GM19099 (cell line): ENCODE data around the gene BRINP1.

Experiments used
- POLR2A ChIP-seq: IDR thresholded peaks from 3 replicates; pipeline ENCODE4 v1.6.1; 2011; ENCODE audit warnings: low read depth; ENCODE audit not compliant: insufficient read length; ENCODE audit errors: extremely low read depth

BRINP1 gene, protein sequence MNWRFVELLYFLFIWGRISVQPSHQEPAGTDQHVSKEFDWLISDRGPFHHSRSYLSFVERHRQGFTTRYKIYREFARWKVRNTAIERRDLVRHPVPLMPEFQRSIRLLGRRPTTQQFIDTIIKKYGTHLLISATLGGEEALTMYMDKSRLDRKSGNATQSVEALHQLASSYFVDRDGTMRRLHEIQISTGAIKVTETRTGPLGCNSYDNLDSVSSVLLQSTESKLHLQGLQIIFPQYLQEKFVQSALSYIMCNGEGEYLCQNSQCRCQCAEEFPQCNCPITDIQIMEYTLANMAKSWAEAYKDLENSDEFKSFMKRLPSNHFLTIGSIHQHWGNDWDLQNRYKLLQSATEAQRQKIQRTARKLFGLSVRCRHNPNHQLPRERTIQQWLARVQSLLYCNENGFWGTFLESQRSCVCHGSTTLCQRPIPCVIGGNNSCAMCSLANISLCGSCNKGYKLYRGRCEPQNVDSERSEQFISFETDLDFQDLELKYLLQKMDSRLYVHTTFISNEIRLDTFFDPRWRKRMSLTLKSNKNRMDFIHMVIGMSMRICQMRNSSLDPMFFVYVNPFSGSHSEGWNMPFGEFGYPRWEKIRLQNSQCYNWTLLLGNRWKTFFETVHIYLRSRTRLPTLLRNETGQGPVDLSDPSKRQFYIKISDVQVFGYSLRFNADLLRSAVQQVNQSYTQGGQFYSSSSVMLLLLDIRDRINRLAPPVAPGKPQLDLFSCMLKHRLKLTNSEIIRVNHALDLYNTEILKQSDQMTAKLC

DNA sequence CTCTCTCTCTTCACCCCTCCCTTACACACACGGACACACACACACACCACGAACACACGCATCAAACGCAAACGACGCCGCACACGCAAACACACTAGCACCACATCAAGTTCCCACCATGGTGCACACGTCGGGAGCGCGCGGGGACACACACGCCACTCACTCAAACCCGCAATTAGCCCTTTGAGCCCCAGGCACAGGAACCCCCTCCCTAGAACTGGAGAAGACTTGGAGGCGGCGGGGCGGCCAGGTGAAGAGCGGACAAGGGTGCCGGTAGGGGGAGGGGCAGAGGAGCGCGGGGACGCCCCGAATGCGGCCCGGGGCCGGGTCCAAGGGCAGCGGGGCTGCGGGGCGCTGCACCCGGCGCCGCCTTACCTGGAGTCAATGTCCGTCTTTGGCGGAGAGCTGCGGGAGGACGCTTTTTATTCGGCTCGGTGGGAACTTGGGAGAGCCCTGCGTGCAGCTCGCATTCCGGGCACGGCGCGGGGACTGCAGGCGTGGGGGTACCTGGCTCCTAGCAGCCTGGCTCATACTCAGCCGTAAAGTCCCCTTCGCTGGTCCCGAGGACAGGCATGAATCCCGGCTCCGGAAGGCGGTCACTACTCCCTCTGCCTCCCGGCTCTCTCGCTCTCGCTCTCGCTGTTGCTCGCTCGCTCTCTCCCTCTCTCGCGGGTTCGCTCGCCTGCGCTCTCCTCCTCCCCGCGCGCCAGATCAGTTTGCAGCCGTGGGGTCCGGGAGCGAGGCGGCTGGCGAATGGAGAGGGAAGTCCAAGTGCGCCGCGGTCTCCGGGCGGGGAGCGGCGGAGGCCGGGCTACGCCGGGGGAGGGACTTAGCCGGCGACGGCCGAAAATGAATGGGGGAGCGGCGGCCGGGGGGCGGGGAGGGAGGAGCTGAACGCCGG lies at the start of gene BRINP1:
Gene BRINP1 (minus strand): TSS at position 755 of the 901 bp plus-strand sequence. CDS start 56,080 bp downstream, outside the sequence.
- TF ChIP-seq POLR2A = no peak

- TF ChIP-seq POLR2A = no peak
Observed at GRCh38 chr9:119418721-119419120, 49.5 kb upstream of the BRINP1 start.

GRCh38 chr9:119416793-119417192 lies 47.6 kb upstream of the BRINP1 start:
- no peak for TF ChIP-seq POLR2A

- TF ChIP-seq POLR2A = no peak
Observed at GRCh38 chr9:119412399-119412798, 43.2 kb upstream of the BRINP1 start.

GRCh38 chr9:119409552-119409951 lies 40.3 kb upstream of the BRINP1 start:
- TF ChIP-seq POLR2A = no peak

DNA sequence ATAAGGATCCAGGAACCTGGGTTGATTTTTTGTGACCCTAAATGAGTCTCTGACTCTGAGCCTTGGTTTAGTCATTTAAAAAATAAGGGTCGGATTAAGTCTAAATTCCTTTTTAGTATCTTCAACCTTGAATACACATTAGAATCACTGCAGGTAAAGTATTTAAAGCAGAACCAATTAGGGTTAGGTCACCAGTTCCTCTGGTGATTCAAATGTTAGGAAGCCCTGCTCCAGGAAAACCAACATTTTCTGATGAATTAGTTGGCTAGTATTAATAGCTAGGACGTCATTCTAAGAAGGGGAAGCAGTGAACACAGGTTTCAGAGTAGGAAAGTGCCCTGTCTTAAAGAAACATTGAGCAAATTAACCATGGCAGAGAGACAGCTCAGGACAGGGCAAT lies 31.4 kb upstream of the BRINP1 start:
- no peak for TF ChIP-seq POLR2A

DNA sequence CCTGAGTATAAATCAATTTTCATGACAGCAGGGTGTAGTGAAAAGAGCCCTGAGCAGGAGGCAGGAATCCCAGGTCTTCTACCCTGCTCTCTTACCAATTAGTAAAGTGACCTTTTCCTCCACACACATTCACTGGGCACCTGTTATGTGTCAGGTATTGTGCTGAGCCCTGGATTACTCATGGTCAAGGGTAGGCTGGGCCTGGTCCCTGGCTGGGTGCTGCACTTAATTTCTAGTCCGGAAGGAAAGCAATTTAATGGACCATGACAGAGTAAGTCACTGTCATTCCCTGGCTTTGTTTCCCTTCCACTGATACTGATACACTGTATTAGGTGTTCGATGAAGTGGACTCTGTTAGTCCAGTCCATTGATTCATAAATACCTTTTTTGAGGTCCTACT lies 29.1 kb upstream of the BRINP1 start:
- TF ChIP-seq POLR2A = no peak

- no peak for TF ChIP-seq POLR2A
Observed at GRCh38 chr9:119391878-119392277, 22.6 kb upstream of the BRINP1 start.

DNA sequence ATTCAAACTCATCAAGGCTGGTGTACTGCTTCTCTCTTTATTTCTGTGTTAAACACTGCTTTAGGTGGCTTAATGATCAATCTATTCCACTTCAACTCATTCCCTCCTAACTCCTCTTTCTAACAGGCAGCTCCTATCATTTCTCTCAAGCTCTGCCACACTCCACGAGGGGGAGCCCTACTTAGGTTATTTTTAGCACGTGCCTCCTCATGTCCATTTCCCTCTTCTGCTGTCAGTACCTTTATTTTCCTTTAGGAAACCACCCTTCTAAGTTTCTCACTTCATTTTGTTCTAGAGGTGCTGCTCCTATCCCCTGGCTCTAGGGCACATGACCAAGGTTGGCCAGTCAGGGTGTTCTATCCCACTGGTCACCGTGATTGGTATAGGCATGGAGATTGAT lies 6.7 kb upstream of the BRINP1 start:
- TF ChIP-seq POLR2A = no peak

DNA sequence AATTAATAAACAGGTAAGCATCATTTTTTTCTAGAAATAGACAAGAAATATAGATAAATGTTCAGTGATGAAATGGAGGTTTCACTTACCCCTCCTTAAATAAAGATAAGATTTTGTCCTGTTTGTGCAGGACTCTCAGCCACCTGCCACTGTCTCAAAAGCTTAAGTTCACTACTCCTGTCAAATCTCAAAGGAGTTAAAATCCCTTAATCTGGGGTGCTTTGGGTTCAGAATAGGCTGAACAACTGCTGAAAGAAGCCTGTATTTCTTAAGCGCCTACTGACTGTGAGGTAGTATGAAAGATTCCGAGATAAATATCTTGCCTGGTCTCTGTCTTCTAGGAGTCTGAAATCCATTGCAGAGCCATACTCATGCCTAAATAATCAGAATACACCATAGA lies 3.7 kb upstream of the BRINP1 start:
- no peak for TF ChIP-seq POLR2A

DNA sequence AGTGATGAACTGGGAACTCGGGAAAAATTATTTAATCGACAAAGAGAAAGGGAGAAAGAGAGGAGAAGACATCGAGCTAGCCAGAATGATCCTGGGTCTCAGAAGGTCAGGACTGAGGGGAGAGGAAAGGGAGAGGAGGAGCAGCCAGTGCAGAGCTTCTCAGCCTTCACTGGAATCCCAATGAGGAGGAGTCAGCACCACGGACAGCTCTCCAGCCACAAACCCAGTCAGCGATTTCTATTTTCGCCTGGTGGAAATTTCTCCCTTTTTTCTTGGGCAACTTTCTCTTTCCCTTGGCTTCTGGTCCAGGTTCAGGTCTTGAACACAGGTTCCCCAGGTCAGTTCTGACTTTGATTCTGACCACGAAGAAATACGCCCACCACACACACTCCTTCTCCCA lies 1.6 kb upstream of the BRINP1 start:
- no peak for TF ChIP-seq POLR2A

DNA sequence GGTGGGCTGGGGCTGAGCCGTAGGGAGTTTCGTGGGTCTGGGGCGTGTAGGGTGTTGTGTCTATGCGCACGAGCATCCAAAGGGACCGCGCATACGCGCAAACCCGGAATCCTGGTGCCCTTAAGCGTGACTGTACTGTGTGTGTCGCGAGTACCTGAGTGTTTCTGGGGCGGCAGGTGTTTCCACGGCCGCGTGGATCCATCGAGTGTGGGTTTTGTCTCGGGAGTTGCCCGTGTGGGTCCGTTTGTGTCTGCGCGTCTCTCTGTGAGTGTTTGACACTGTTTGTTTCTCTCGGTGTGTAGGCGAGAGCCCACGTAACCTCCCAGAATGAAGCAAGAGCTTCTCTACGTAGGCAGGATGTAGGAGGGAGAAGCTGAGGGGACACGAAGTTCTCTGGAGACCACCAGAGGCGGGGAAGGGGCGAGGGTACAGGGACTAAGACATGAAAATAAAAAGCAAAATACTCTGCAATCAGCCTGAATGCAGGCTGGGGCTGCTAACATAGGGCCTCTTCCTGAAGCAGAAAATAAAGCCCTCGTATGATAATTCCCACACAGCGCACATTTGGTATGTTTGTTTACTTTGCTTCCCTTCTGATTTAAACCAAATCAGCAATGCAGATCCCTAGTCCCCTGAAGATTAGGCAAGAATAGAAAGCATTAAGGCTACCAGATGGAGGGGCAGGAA lies 588 bp upstream of the BRINP1 start:
- no peak for TF ChIP-seq POLR2A

DNA sequence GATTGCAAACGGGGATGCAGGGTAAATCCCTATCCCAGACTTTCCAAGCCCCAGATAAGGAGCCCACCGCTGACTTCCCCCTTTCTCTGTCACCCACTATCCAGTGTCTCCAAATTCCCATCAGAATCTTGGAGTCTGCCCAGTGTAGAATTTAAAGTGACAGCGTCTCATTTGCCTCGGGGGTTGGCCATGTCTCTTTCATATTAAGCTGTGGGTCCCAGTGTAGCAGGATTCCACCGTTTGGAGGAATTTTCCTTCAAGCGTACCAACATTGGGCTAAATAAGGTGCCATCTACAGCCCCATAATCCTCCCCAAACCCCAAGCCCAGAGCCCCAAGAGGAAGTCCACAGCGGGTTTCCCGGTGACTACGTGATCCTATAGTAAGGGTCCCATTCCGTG lies 1.1 kb downstream of the BRINP1 start:
- no peak for TF ChIP-seq POLR2A

- no peak for TF ChIP-seq POLR2A
Observed at GRCh38 chr9:119367683-119368075, 1.6 kb downstream of the BRINP1 start.
